Kidney (tissue), 14 donors: ENCODE results near the gene TRIM60. TPM values are rescaled to one million over a fixed set of nuclear protein-coding genes. Genes with fewer than 3 reads are reported as not detected.
"Not testable (repeated sequence)": the region's sequence is repeated elsewhere in the genome, so short reads cannot be mapped to it uniquely, and the experiment has no call there.

Source experiments
- DNase-seq, 5 donors: peaks; one replicate each; pipeline ENCODE4 v3.0.0-alpha.2; 2013 to 2020
- FAIRE-seq: peaks from 2 replicates; lab custom pipeline; 2012; peaks lifted over from hg19 to GRCh38; lab: Jason Lieb, UNC
- H3K27ac ChIP-seq, 2 donors: one replicate each; pipeline ENCODE4 v1.7.0; 2013; ENCODE audit warnings: low read depth in 2 of 2, low read length in 2 of 2, inconsistent platforms in 1 of 2
- H3K27me3 ChIP-seq: one replicate; pipeline ENCODE4 v1.7.1; 2013; ENCODE audit warnings: low read length, inconsistent platforms; ENCODE audit not compliant: control insufficient read depth, insufficient read depth
- H3K36me3 ChIP-seq, 3 donors: one replicate each; pipeline versions ENCODE4 v1.7.0 to v1.7.1; 2013; ENCODE audit warnings: low read length in 3 of 3, control low read depth in 1 of 3, inconsistent platforms in 1 of 3; ENCODE audit not compliant: insufficient read depth in 3 of 3, control insufficient read depth in 2 of 3
- H3K4me1 ChIP-seq, 3 donors: one replicate each; pipeline versions ENCODE4 v1.7.0 to v1.7.1; 2013; ENCODE audit warnings: low read length in 3 of 3, inconsistent platforms in 1 of 3, low read depth in 1 of 3; ENCODE audit not compliant: control insufficient read depth in 2 of 3, insufficient read depth in 2 of 3
- H3K4me3 ChIP-seq, 3 donors: one replicate each; pipeline versions ENCODE4 v1.7.0 to v1.8.1; 2013; ENCODE audit warnings: low read length in 3 of 3, control low read depth in 1 of 3, inconsistent platforms in 1 of 3
- H3K9ac ChIP-seq, 3 donors: one replicate each; pipeline versions ENCODE4 v1.7.0 to v1.7.1; 2013; ENCODE audit warnings: low read length in 3 of 3, control low read depth in 1 of 3, inconsistent platforms in 1 of 3
- H3K9me3 ChIP-seq, 3 donors: one replicate each; pipeline versions ENCODE4 v1.7.0 to v1.7.1; 2013; ENCODE audit warnings: low read length in 3 of 3, control low read depth in 1 of 3, inconsistent platforms in 1 of 3; ENCODE audit not compliant: control insufficient read depth in 2 of 3, insufficient read depth in 1 of 3
- CTCF ChIP-seq: IDR thresholded peaks from 3 replicates; pipeline ENCODE4 v1.5.1; 2012; ENCODE audit warnings: mild to moderate bottlenecking, moderate library complexity, borderline replicate concordance; ENCODE audit not compliant: insufficient read depth; ENCODE audit errors: extremely low read depth
- intact Hi-C: fragments of 100-400 bp; cut with DNase I; formaldehyde crosslinking; loops from one replicate; pipeline ENCODE4 v1.11.1; 2022
- polyA plus RNA-seq: library from polyadenylated mRNA; stranded (reverse); fragments of 350-450 nt; fragmentation: Illumina TruSeq; extraction: RNeasy Lipid Tissue Mini Kit (QIAGEN cat#74804); gene quantifications from one replicate; pipeline ENCODE4 v1.2.3, GENCODE V29; 2014; ENCODE audit warnings: low read depth, low replicate concordance; ENCODE audit not compliant: insufficient read depth
- total RNA-seq: library from RNA; stranded (reverse); fragmentation: NEBNext Ultra II Directional; extraction: Animal tissue kit (Norgen Biotek cat#: 25700); gene quantifications from one replicate; pipeline ENCODE4 v1.2.1, GENCODE V29; 2021
- donor health status: control.
- donor health status: control.
- donor health status: control.
- donor health status: control.
- donor health status: control.
- donor health status: DM: yes; HTN: yes; CAD: no.
- donor health status: Normal renal cell carcinoma (clear cell type).

Gene TRIM60
- total and polyA plus RNA-seq, 2 donors from 2014 or later: not detected

DNA sequence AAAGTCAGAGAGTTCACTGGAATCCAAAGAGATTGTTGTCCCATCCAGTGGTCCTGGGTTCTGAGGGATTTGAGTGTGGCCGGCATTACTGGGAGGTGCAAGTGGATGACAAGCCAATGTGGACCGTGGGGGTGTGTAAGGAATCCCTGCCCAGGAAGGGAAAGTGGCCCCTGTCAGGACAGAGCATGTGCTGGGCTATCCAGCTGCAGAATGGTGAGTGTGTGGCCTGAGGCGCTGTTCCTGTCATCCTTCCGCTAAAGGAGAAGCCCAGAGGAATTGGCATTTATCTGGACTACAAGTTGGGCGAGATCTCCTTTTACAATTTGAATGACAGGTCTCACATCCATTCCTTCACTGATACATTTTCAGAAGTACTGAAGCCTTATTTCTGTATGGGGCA is 20.4 kb upstream of the TRIM60 start:
- no peak for DNase-seq
- H3K27me3 ChIP-seq: no peaks in the 10 kb centered on the region
- no peak for TF ChIP-seq CTCF
- H3K4me3 ChIP-seq: no peak overlapping the region
- H3K9ac ChIP-seq: no peak overlapping the region
- no peaks in the 10 kb centered on the region for H3K9me3 ChIP-seq
- intact Hi-C loops: no loop called here
- FAIRE-seq: no peak
- H3K27ac ChIP-seq: no peak overlapping the region
- no peaks in the 10 kb centered on the region for H3K36me3 ChIP-seq
- H3K4me1 ChIP-seq: no peaks in the 10 kb centered on the region

DNA sequence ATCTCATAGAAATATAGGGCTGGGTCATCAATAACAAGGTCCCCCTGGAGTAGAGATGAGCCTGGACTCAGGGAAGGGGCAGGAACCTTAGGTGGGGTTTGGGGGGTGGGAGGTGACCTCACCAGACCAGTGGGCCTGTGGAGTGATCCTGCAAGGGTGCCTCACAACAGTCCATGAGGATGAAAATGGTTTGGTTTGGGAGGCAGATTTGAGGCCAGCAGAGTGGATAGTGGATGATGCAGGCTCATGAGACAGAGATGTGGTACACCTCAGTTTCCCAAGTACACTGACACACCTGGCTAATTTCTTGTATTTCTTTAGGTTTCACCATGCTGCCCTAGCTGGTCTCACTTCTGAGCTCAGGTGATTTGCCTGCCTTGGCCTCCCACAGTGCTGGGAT is 18.1 kb upstream of the TRIM60 start:
- Histone ChIP-seq H3K4me1 (no peaks in the 10 kb centered on the region), H3K36me3 (no peaks in the 10 kb centered on the region), H3K4me3 (no peak overlapping the region), H3K9me3 (no peaks in the 10 kb centered on the region), H3K9ac (no peak overlapping the region), H3K27me3 (no peaks in the 10 kb centered on the region), H3K27ac (no peak overlapping the region)
- FAIRE-seq: no peak
- DNase-seq: no peak
- TF ChIP-seq CTCF: no peak
- intact Hi-C loops: no loop called here

GRCh38 chr4:165016971-165017370 is 14.8 kb upstream of the TRIM60 start:
- Histone ChIP-seq H3K4me1 (no peaks in the 10 kb centered on the region), H3K9me3 (no peaks in the 10 kb centered on the region), H3K36me3 (no peaks in the 10 kb centered on the region), H3K4me3 (no peak overlapping the region), H3K27ac (no peak overlapping the region), H3K27me3 (no peaks in the 10 kb centered on the region), H3K9ac (no peak overlapping the region)
- no peak for FAIRE-seq
- intact Hi-C loops: no loop called here
- no peak for DNase-seq
- no peak for TF ChIP-seq CTCF

GRCh38 chr4:165019995-165020394 is 11.8 kb upstream of the TRIM60 start:
- intact Hi-C loops, DNase-seq, H3K9ac ChIP-seq: not testable (repeated sequence)

GRCh38 chr4:165025782-165026181 is 6.0 kb upstream of the TRIM60 start:
- H3K9ac ChIP-seq, H3K27me3 ChIP-seq, FAIRE-seq, H3K4me1 ChIP-seq, H3K27ac ChIP-seq, intact Hi-C loops, H3K9me3 ChIP-seq, DNase-seq, H3K36me3 ChIP-seq, H3K4me3 ChIP-seq: not testable (repeated sequence)

More at GRCh38 chr4:165019995-165020394, 11.8 kb upstream of the TRIM60 start:
- not testable (repeated sequence) for H3K36me3 ChIP-seq, H3K27me3 ChIP-seq, FAIRE-seq, H3K4me3 ChIP-seq, H3K27ac ChIP-seq, H3K4me1 ChIP-seq, H3K9me3 ChIP-seq
